Fibroblast of skin of right quadriceps (primary cell): ENCODE measurements around the gene F13A1.

Source experiments
- DNase-seq: peaks from one replicate; pipeline ENCODE4 v3.0.0-alpha.2; 2013

Gene F13A1

GRCh38 chr6:6319952-6320811 is at the start of gene F13A1:
TSS of gene F13A1 (minus strand) at chr6:6320662. CDS start at chr6:6318664, 1,998 bp downstream.
- no peak for DNase-seq

- no peak for DNase-seq
Observed at GRCh38 chr6:6368684-6369052, 48.2 kb upstream of the F13A1 start.

GRCh38 chr6:6368040-6368683 is 47.7 kb upstream of the F13A1 start:
- no peak for DNase-seq

- no peak for DNase-seq
Observed at GRCh38 chr6:6366803-6367202, 46.3 kb upstream of the F13A1 start.

GRCh38 chr6:6365242-6365641 is 44.8 kb upstream of the F13A1 start:
- DNase-seq: no peak

GRCh38 chr6:6362056-6362840 is 41.8 kb upstream of the F13A1 start:
- DNase-seq: peak; percentile 27

GRCh38 chr6:6357530-6357929 is 37.1 kb upstream of the F13A1 start:
- no peak for DNase-seq

GRCh38 chr6:6357032-6357431 is 36.6 kb upstream of the F13A1 start:
- DNase-seq: no peak

GRCh38 chr6:6352772-6353171 is 32.3 kb upstream of the F13A1 start:
- DNase-seq: no peak

GRCh38 chr6:6351511-6352025 is 31.1 kb upstream of the F13A1 start:
- DNase-seq: no peak

GRCh38 chr6:6350696-6351095 is 30.2 kb upstream of the F13A1 start:
- no peak for DNase-seq

- DNase-seq: no peak
Observed at GRCh38 chr6:6348256-6348655, 27.8 kb upstream of the F13A1 start.

GRCh38 chr6:6346427-6347023 is 26.1 kb upstream of the F13A1 start:
- no peak for DNase-seq

- peak; percentile 83 for DNase-seq
Observed at GRCh38 chr6:6333501-6333900, 13.0 kb upstream of the F13A1 start.

GRCh38 chr6:6332811-6333244 is 12.4 kb upstream of the F13A1 start:
- DNase-seq: peak; percentile 40

GRCh38 chr6:6331946-6332601 is 11.6 kb upstream of the F13A1 start:
- DNase-seq: peak; percentile 25

- peak; percentile 13 for DNase-seq
Observed at GRCh38 chr6:6331393-6331792, 10.9 kb upstream of the F13A1 start.

GRCh38 chr6:6330407-6330806 is 9.9 kb upstream of the F13A1 start:
- DNase-seq: no peak

GRCh38 chr6:6328451-6328850 is 8.0 kb upstream of the F13A1 start:
- DNase-seq: no peak

GRCh38 chr6:6323352-6323751 is 2.9 kb upstream of the F13A1 start:
- DNase-seq: no peak

GRCh38 chr6:6320901-6321300 is 439 bp upstream of the F13A1 start:
- DNase-seq: peak; percentile 73
